OCI-M2 (cell line): ENCODE data around the gene VIPR1.
A peak's percentile ranks its signal among the peaks of the same experiment; 100 is the strongest.
"Not testable (repeated sequence)": the region's sequence is repeated elsewhere in the genome, so short reads cannot be mapped to it uniquely, and the experiment has no call there.

Source experiments
- DNase-seq: peaks from one replicate; lab custom pipeline; 2025; ENCODE audit not compliant: unreplicated experiment; lab: John Stamatoyannopoulos, UW

Gene VIPR1

DNA sequence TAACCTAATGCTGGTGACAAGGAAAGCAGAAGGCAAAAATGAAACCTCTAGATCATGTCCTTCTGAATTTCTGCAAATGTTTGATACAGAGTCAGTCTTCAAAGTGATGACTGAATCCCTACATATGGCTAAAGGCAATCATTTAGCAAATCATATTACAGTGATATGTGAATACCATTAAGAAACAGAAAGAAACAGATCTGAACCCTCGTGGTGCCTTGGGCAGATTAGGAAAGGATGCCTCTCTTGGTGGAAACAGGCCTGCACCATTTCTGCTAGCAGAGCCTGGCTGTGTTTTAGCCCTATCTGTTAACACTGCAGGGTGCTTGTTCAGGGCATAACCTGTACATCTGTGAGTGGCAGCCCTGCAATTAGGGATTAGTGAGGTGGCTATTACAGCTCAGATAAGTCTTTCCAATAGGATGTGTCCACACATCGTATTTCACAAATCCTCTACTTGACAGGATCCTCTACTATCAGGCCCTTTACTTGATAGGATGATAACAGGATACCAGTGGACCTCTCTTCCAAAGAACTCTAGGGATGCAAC is 67.2 kb downstream of the VIPR1 start:
- no peak for DNase-seq

DNA sequence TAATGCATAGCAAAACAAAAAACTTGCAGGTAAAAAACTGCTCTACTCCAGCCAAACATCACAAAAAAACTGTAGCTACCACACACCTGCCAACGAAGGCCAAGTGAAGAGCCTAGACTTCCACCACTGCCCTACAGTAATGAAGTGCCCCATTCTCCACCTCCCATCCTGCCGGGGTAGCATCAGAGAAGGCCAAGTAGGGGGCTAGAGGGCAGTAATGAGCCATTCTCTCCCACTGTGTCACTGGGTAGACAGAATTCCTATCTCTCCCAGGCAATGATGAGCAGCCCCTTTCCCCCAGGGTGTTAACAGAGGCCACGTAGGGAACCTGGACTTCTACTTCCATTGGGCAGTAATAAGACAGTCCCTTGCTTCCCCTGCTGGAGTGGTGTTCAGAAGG is 69.8 kb downstream of the VIPR1 start:
- no peak for DNase-seq

- DNase-seq = no peak
These were observed 72.8 kb downstream of the VIPR1 start for GRCh38 chr3:42575137-42575741.

GRCh38 chr3:42578054-42578453 is 75.6 kb downstream of the VIPR1 start:
- no peak for DNase-seq

DNA sequence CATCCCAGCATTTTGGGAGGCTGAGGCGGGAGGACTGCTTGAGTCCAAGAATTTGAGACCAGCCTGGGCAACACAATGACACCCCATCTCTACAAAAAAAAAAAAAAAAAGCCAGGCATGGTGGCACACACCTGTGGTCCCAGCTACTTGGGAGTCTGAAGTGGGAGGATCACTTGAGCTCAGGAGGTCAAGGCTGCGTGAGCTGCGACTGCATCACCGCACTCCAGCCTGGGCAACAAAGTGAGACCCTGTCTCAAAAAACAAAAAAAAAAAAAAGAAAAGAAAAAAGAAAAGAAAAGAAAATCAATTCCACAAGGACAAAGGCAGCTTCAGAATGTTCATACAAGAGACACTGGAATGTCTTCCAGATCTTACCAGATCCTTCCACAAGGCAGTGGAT is 76.9 kb downstream of the VIPR1 start:
- DNase-seq = not testable (repeated sequence)

DNA sequence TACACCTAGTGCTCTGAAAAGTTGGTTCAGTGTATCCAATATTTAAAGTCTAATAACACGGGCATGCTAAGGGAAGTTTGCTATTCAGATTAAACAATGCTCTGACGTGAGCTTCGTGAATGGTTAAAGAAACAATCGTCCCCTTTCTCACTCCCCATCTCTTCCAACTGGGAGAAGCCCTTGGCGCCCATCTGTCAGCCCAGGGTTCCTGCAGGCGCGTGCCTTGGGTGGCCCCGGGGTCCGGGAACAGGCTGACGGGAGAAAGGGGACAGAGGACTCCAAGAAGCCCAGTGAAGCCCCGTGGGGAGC is 78.9 kb downstream of the VIPR1 start:
- no peak for DNase-seq

GRCh38 chr3:42581709-42582473 is 79.4 kb downstream of the VIPR1 start, which contains the start of gene SEC22C:
SEC22C (minus strand) TSS chr3:42581967; CDS start chr3:42569046, 12,921 bp downstream.
- peak; percentile 54 for DNase-seq

DNA sequence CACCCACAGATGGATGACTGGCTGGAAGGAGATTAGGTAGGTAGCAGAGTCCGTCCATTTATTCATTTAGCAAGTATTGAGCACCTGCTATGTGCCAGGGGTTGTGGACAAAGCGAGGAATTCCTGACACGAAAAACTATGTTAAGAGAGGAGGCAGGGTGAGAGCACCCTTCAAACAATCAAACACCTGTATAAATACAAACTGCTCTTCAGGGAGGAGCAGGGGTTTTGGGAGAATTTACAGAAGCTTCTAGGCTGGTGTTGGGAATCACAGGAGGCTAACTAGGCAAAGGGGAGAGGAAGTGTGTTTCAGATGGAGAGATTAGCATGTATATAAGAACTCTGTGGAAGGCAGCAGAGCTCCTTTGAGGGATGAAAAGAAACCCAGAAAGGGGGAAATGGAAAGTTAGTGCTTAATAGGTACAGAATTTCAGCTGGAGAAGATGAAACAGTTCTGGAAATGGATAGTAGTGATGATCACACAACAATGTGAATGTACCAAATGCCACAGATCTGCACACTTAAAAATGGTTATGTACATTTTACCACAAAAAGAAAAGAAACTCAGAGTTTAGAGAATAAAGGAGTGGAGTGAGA is 80.1 kb downstream of the VIPR1 start:
- DNase-seq = no peak
